ENCODE data around the gene NCAM2.

Gene NCAM2

DNA sequence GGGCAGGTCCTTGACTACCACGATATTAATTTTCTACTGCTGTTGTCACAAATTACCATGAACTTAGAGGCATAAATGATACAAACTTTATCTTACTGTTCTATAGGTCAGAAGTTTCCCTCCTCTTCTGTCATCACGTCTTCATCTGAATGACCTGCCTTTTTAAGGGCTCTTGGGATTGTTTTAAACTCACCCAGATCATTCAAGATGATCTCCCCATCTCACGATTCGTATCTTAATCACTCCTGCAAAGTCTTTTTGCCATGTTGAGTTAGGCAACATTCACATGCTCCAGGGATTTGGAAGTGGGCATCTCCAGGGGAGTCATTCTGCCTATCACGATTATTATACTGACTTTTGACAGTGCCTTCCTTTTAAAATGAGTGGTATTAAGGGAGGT is 32.1 kb downstream of the NCAM2 start:
- no peak for DNase-seq (ENCODE audit: low read depth in 1 of 2, low spot score in 1 of 2)
- peak overlapping the region; percentile 78 for H3K27ac ChIP-seq (replicated peaks)
- no peak overlapping the region for H3K4me3 ChIP-seq (replicated peaks; ENCODE audit: insufficient read depth, low read length)
- TF ChIP-seq SPI1 (IDR thresholded peaks at IDR 0.05; ENCODE audit: borderline replicate concordance, low read depth), result no peak
- no peak for TF ChIP-seq POLR2AphosphoS5 (IDR thresholded peaks at IDR 0.05; ENCODE audit: low read depth)
- TF ChIP-seq, protein P1, sequence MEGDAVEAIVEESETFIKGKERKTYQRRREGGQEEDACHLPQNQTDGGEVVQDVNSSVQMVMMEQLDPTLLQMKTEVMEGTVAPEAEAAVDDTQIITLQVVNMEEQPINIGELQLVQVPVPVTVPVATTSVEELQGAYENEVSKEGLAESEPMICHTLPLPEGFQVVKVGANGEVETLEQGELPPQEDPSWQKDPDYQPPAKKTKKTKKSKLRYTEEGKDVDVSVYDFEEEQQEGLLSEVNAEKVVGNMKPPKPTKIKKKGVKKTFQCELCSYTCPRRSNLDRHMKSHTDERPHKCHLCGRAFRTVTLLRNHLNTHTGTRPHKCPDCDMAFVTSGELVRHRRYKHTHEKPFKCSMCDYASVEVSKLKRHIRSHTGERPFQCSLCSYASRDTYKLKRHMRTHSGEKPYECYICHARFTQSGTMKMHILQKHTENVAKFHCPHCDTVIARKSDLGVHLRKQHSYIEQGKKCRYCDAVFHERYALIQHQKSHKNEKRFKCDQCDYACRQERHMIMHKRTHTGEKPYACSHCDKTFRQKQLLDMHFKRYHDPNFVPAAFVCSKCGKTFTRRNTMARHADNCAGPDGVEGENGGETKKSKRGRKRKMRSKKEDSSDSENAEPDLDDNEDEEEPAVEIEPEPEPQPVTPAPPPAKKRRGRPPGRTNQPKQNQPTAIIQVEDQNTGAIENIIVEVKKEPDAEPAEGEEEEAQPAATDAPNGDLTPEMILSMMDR (IDR thresholded peaks at IDR 0.05; ENCODE audit: insufficient read depth, low read length), result no peak
- no peak for TF ChIP-seq GABPA (IDR thresholded peaks at IDR 0.05; ENCODE audit: low read depth)
- TF ChIP-seq, protein P2, sequence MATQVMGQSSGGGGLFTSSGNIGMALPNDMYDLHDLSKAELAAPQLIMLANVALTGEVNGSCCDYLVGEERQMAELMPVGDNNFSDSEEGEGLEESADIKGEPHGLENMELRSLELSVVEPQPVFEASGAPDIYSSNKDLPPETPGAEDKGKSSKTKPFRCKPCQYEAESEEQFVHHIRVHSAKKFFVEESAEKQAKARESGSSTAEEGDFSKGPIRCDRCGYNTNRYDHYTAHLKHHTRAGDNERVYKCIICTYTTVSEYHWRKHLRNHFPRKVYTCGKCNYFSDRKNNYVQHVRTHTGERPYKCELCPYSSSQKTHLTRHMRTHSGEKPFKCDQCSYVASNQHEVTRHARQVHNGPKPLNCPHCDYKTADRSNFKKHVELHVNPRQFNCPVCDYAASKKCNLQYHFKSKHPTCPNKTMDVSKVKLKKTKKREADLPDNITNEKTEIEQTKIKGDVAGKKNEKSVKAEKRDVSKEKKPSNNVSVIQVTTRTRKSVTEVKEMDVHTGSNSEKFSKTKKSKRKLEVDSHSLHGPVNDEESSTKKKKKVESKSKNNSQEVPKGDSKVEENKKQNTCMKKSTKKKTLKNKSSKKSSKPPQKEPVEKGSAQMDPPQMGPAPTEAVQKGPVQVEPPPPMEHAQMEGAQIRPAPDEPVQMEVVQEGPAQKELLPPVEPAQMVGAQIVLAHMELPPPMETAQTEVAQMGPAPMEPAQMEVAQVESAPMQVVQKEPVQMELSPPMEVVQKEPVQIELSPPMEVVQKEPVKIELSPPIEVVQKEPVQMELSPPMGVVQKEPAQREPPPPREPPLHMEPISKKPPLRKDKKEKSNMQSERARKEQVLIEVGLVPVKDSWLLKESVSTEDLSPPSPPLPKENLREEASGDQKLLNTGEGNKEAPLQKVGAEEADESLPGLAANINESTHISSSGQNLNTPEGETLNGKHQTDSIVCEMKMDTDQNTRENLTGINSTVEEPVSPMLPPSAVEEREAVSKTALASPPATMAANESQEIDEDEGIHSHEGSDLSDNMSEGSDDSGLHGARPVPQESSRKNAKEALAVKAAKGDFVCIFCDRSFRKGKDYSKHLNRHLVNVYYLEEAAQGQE (IDR thresholded peaks at IDR 0.05; ENCODE audit: insufficient replicate concordance, low read depth), result no peak
- H3K27me3 ChIP-seq (ENCODE audit: insufficient read depth, poor library complexity, severe bottlenecking), result no peaks in the 10 kb centered on the region

GRCh38 chr21:21034036-21034435 is 35.8 kb downstream of the NCAM2 start:
- DNase-seq (ENCODE audit: low read depth in 1 of 2, low spot score in 1 of 2), result peak; percentile 37 to 70
- TF ChIP-seq, protein P1 (IDR thresholded peaks at IDR 0.05; ENCODE audit: insufficient read depth, low read length), result no peak
- TF ChIP-seq, protein P2 (IDR thresholded peaks at IDR 0.05; ENCODE audit: insufficient replicate concordance, low read depth), result no peak
- TF ChIP-seq SPI1 (IDR thresholded peaks at IDR 0.05; ENCODE audit: borderline replicate concordance, low read depth), result no peak
- TF ChIP-seq GABPA (IDR thresholded peaks at IDR 0.05; ENCODE audit: low read depth), result no peak
- no peak for TF ChIP-seq POLR2AphosphoS5 (IDR thresholded peaks at IDR 0.05; ENCODE audit: low read depth)
- no peak overlapping the region for H3K4me3 ChIP-seq (replicated peaks; ENCODE audit: insufficient read depth, low read length)
- H3K27ac ChIP-seq (replicated peaks), result peak overlapping the region; percentile 49
- H3K27me3 ChIP-seq (ENCODE audit: insufficient read depth, poor library complexity, severe bottlenecking), result no peaks in the 10 kb centered on the region

DNA sequence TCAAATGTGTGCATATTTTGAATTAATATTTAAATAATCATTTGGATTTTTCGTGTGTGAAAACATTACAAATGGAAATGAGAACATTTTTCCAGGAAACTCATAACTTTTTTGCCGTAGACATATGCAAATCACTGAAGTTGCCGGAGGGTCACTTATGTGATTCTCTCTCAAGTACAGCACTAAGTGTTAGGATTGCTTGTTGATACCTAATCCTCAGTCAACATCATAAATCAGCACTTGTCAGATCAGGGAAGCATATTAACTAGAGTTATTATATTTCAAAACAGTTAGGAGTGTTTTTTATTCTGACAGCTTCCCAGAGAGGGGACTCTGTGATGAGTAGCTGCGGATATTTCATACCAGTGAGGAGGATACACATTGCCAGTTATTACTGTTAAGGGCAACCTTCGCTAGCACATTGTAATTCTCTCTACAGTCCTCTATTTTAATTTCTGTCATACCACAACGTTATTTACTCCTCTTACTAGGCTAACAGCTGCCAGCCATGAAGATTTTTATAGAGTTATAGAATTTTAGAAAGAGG is 41.5 kb downstream of the NCAM2 start:
- DNase-seq (ENCODE audit: low read depth in 1 of 2, low spot score in 1 of 2), result no peak
- H3K4me3 ChIP-seq (replicated peaks; ENCODE audit: insufficient read depth, low read length), result no peak overlapping the region
- TF ChIP-seq, protein P1 (IDR thresholded peaks at IDR 0.05; ENCODE audit: insufficient read depth, low read length), result no peak
- no peak for TF ChIP-seq POLR2AphosphoS5 (IDR thresholded peaks at IDR 0.05; ENCODE audit: low read depth)
- TF ChIP-seq GABPA (IDR thresholded peaks at IDR 0.05; ENCODE audit: low read depth), result no peak
- TF ChIP-seq, protein P2 (IDR thresholded peaks at IDR 0.05; ENCODE audit: insufficient replicate concordance, low read depth), result no peak
- no peak for TF ChIP-seq SPI1 (IDR thresholded peaks at IDR 0.05; ENCODE audit: borderline replicate concordance, low read depth)

More for the DNA sequence above, 41.5 kb downstream of the NCAM2 start:
- H3K27me3 ChIP-seq (ENCODE audit: insufficient read depth, poor library complexity, severe bottlenecking), result no peaks in the 10 kb centered on the region
- H3K27ac ChIP-seq (replicated peaks), result no peak overlapping the region

Data from HL-60 (cell line).